ENCODE results near the gene GNB4. TPM values are rescaled to one million over a fixed set of nuclear protein-coding genes. Genes with fewer than 3 reads are reported as not detected.

Gene GNB4
- total RNA-seq, 1 experiment from 2014 or later, result 72.1 TPM

DNA sequence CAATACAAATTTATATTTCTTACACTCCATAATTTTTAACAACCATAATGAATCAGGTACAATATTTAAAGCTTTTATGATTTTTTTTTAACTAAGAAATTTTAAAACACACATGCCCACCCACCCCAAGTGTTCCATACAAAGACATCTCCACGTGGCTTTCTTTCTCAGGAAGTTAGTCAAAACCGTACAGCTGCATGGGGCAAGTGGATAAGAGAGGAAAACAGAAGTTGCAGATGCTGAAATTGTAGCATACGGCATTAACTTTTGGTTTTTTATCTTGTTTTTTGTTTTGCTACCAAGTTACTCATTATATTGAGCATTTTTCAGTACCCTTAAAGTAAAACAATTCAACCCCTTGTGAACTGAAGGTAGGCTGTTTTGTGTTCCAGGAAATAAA, 14.8 kb downstream of the GNB4 start:
- DNase-seq (ENCODE audit: low read depth), result no peak

DNA sequence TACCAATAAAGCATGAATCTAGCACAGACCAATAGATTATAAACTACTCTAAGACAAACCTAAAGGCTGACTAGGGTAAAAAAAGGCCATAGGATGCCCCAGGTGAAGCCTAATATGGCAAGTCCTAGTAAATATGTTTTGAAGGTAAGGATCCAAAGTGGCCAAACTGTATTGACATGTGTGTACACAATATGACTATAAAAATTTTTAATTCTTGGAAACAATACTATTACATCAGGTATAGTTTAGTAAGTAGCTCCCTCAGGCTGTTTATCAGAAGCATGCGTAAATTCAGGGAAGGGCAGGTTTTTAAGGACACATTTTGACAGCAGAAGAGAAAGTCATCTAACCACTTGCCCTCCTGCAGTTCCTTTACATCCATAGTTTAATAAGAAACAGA, 18.8 kb downstream of the GNB4 start:
- no peak for DNase-seq (ENCODE audit: low read depth)

DNA sequence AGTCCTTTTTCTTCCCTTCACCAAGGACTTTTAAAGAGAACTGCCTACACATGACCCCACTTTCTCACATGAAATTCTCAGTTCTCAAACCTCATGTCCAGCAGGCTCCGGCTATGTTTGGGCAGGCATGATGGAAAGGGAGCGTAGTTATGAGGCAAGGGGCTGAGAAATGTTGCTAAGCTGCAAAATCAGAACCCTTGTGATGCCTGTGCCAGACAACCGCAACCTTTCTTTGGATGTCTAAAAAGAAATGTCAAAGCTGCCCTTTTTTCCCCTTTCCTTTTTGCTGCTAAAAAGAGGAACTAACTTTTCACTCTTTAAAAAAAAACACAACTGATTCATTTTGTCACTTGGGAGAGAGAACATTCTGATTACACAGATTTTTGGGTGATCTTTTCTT, 19.2 kb downstream of the GNB4 start:
- no peak for DNase-seq (ENCODE audit: low read depth)

DNA sequence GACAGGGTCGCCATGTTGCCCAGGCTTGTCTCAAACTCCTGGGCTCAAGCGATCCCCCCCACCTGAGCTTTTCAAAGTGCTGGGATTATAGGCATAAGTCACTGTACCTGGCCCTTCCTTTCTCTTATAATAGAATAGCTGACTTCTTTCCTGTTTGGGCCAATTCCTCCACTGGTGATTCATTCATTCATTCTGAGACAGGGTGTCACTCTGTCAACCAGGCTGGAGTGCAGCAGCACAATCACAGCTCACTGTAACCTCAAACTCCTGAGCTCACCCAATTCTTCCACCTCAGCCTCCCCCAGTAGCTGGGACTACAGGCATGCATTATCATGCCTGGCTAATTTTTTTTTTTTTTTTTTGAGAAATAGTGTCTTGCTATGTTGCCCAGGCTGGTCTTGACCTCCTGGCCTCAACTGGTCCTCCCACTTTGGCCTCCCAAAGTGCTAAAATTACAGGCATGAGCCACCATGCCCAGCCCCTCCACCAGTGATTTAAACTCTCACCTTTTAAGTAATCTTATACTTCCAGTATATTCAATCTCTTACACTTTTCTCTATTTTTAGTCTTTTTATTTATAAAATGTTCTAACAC, 20.9 kb downstream of the GNB4 start:
- no peak for DNase-seq (ENCODE audit: low read depth)

DNA sequence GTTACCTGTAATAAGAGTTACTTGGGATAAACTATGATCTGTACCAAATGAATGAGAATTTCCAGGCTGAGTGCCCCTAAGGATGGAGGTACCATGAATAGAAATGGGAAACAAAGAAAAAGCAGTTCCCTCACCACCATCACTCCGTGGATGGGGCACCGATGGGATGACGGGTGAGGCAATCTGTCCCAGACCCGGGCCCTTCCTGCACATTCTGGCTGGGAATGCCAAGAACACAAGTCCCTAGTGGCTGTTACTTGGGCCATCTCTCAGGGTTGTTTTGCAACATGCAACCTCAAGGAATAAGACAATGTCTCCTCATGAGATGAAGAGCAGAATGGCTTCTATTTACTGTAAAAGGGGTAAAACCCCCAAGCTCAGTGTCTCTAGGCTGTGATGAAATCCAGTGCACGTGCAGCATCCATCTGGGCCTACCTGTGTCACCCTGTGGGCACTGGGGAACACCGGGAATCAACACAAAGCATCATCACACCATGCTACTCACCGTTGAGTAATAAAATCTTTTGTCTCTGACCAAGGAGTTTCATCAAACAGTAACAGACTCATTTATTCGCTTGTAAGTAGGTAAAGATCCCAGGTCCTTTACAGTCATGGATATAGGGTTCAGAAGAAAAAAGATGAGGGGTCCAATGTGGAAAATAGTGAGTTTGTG, 22.3 kb downstream of the GNB4 start:
- no peak for DNase-seq (ENCODE audit: low read depth)

DNA sequence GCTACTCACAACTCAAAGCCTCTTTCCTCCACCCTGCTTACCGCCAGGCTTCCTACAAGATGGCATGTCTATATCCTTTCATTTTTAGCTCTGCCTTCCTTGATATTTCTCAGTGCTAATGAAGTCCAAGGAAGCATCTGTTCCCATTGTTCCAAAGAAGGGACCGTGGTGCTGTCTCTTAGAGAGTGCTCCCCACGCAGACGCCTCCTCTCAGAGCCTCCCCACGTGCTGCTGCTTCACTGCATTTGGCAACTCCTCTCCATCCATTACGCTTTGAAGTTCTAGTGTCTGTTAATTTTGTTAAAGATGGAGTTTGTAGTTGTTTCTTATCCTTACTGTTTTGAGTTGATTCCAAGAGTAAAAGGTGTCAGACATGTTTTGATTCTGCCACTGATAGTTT, 26.2 kb downstream of the GNB4 start:
- no peak for DNase-seq (ENCODE audit: low read depth)

DNA sequence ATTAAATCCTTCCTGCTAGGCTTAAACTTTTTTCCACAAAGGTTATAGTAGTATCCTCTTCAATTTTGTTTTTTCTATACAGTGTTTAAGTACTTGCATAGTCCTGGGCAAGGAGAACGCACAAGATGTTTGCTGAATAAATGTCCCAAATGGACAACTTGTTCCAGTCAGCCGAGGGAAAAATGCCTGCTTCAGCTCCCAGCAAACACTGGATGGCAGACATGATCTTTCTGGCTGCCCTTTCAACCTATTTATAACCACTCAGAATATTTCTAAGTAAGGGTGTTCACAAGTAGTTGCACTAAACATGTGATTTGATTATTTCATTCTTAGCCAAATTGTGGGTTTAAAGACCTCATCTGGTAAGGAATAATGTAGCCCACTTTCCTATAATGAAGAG, 29.8 kb downstream of the GNB4 start:
- peak; percentile 28 for DNase-seq (ENCODE audit: low read depth)

DNA sequence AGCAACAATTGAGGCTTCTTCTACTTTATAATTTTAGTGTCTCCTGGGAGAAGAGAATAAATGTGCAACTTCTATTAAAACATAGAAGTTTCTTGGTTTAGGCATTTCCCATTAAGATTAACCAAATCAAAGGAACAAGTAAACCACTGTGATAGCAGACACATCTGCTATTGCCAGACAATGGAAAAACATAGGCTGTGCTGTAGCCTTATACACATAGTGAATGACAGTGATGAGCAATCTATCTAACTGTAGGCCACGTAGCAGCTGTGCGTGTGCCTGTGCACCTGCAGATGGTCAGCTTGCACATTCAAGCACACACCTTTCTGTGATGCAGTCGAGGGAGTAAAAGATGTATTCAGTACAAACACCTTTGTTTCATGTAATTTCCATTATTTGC, 32.7 kb downstream of the GNB4 start:
- DNase-seq (ENCODE audit: low read depth), result no peak

DNA sequence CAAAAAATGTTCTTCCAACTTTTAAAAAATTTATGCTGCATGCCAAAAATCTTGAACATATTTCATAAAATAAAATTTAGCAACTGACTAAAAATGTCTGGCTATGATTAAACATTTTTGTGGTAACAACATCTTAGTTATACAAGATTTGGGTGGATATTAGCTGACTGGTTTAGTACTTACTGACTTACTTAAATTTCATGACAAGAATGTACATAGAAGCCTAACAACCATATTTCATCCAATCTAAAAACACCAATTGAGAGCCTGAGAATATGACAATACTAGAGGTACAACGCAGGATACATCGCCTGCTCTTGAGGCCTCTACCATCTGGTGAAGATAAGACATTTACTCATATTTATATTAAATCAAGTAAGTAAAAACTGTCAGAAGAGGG, 34.6 kb downstream of the GNB4 start:
- no peak for DNase-seq (ENCODE audit: low read depth)

DNA sequence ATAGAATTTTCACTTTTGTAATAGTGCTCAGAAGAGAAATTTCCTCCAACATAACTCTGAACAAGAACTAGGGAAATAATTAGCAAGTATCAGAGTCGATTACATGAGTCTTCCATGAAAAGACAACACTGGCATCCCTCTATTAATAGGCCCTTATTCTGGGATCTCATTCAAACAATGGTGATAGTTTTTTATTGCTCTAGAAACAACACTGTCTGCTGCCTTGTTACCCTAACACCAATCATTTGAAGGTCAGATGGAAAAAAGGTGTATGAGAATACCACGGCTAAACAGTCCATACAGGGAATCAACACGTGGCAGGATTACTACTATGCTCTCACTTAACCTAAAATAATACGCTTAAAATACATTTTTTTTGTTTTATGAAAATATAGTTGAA, 35.9 kb downstream of the GNB4 start:
- DNase-seq (ENCODE audit: low read depth), result no peak

DNA sequence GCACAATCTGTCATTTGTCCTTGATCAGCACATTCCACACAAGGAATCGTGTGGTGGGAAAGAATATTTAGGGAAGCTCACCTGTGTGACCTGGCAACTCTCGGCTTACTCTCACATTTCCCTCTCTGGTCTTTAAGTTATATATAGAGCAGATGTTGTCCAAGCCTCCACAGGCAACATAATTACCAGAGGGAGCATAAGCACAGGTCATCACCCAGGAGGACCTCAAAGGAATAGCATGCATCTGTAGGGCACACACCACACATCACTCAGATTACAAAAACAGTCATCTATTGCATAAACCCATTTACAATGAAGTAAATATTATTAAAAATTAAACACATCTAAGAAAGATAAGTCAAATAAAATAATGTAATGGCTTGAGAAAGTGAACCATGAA, 36.5 kb downstream of the GNB4 start:
- DNase-seq (ENCODE audit: low read depth), result no peak

DNA sequence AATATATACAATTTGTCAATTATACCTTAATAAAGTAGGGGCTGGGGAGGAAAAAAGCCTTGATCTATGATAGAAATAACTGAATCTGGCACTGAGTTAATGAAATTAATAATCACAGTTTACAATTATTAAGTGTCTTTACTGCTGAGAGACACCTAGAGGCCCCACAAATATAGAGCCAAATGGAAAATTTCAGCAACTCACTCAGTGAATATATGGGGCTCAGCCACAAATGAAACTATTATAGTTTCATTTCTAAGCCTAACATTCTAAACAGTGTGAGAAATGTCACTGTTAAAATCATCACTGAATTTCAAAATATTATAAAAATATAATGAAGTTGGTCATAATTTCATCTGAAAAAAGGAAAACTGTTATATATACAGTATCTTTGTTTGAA, 40.3 kb downstream of the GNB4 start:
- DNase-seq (ENCODE audit: low read depth), result no peak

DNA sequence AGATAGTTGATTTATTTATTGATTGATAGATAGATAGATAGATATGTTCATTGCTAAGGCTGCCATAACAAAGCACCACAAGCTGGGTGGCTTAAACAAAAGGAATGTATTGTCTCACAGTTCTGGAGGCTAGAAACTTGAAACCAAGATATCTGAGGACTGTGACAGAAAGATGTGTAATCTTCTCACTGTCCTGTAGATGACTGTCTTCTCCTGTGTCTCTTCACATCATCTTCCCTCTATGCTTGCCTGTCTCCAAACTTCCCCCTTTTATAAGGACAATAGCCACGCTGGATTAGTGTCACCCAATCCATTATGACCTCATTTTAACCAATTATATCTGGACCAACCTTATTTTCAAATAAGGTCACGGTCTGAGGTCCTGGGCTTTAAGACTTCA, 40.9 kb downstream of the GNB4 start:
- DNase-seq (ENCODE audit: low read depth), result peak; percentile 5

DNA sequence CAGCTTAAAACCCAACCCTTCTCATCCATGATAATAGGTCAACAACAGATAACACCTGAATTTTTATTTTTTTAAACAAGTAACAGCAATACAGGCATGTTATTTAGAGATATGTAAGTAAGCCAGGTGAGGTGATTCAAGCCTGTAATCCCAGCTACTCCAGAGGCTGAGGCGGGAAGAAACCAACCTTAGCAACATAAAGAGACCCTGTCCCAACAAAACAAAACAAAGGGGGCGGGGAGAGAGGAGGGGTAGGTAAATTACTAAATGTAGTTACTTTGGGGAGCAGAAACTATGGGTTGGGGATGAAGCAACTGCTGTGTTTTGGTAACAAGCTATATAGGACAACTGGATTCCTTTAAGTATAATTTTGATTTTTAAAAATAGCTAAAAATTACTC, 47.0 kb downstream of the GNB4 start:
- DNase-seq (ENCODE audit: low read depth), result no peak

DNA sequence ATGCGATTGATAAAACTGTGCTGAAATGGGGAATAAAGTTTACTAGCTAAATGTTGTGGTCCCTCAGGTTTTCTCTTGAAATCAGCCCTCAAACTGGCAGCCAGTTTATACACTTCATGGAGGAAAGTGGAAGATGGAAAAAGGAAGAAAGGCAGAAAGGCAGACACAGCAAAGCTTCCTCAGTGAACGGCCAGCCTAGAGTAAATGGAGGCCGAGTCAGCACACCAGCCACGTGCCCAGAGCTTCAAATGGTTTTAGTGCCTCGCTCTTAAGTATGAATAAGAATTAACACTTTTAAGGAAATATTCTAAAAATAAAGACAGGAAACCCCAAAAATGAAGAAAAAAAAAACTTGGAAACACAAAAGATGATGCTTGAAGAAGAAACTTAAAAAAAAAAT, 48.3 kb downstream of the GNB4 start:
- no peak for DNase-seq (ENCODE audit: low read depth)

DNA sequence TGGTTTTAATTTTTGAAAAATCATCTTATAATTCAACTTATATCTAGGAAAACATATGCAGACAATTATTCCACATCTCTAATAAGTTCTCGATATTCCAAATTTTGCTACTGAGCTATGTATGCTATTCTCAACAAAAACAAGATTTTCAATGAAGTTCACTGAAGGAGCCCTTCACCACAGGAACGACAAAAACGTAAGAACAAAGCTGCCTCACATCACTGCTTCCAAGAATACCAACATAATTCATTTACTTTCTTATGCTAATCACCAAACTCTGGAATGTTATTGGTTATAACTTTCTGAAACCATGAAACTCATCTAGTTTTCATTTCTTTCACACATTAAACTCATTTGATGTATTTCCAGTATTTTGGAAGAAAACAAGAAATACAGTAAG, 49.7 kb downstream of the GNB4 start:
- DNase-seq (ENCODE audit: low read depth), result no peak

DNA sequence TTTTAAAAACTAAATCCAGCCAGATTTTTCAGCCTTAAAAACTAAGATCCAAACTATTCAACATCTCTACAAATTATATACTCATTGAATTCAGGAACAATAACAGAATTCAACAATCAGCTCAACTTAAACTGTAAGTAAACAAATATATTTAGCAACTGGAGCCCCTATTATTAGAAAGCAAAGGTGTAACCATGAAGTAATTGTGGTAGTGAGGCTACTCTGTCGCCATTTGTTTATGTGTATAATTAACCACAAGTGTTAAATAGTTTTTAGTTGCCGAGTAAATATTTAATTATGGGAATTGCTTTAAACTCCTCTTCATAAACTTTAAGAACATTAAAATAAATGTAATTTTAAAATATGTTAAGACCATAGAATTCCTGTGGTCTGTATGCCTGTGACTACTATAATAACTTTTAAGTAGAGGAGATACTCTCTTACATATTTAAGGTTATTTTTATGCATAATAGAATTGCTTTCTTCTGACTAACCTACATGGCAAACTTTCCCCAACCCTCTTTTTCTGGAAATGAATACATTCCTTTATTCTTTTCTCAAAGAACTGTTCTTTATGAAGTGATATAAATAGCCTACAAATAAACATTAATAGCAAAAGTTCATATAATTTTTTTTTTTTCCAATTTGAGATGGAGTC, 52.6 kb downstream of the GNB4 start:
- DNase-seq (ENCODE audit: low read depth), result no peak

DNA sequence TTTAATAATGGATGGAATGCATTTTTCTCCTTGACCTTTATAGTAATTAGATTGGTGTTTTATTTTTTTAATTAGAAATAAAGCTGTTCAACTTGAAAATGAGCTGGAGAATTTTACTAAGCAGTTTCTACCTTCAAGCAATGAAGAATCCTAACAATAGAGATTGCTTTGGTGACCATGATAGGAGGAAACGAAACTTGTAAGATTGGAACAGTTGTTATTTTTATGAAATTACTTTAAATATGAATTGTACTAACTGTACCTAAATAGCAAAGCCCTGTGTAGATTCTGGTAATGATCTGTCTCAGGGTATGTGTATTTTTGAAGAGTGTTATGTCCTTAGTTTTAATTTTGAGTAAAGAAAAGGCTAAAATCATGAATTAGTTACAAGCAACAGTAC, 59.4 kb downstream of the GNB4 start:
- no peak for DNase-seq (ENCODE audit: low read depth)

DNA sequence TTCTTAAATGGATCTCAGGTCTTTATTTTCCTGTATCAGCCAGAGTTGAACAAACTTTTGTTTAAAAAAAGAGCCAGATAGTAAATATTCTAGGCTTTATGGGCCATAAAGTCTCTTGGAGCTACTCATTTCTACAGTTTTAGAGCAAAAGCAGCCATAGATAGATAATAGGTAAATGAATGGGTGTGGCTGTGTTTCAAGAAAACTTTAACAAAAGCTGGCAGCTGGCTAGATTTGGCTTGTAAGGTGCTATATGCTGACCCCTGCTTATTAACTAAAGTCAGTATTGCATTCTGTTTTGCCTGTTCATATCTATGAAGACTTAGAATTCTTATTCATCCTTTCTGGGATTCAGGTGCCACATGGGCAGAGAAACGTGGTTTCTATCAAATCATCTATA, 74.8 kb downstream of the GNB4 start:
- DNase-seq (ENCODE audit: low read depth), result no peak

DNA sequence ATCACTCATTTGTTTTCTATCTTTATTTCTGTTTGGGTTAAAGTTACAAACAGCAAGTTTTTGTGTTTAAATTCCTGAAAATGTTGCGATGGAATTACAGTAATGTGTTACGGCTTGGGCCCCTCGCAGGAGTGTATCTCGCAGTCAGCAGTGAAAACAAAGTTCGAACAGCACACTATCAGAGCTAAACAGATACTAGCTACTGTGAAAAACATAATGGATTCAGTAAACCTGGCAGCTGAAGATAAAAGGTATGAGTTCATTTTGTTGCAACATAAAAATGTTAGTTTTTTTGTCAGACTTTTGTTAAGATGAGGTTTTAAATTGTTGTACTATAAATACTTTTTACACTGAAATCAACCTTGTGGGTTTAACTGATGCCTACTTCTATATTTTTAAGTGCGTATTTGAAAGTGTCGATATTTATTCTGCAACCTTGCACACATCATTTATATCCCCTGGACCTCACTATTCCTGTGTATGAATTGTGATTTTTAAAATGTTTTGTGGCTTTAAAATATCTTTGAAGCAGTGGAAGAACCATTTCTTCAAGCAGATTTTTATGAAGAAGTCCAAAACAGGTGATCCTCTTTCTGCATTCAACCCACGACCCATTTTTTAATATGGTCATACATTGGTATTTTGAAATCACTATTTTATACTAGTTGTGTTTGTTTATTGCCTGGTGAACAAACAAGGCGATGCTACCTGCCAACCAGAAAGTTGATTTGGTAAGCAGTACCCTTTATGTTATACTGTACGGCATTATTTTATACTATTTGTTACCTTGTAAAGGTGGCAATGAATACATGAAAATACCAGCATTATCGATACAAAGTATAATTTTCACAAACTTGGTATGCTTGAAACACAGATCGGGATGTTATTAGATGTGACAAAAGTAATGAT, 75.9 kb downstream of the GNB4 start:
- DNase-seq (ENCODE audit: low read depth), result no peak

DNA sequence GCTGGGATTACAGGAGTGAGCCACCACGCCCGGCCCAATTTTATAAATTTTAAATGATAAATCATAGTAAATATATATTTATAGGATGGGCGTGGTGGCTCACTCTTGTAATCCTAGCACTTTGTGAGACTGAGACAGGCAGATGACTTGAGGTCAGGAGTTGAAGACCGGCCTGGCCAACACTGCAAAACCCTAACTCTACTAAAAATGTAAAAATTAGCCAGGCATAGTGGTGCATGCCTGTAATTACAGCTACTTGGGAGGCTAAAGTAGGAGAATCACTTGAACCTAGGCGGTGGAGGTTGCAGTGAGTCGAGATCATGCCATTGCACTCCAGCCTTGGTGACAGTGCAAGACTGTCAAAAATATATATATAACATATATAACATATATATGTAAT, 77.3 kb downstream of the GNB4 start:
- no peak for DNase-seq (ENCODE audit: low read depth)

DNA sequence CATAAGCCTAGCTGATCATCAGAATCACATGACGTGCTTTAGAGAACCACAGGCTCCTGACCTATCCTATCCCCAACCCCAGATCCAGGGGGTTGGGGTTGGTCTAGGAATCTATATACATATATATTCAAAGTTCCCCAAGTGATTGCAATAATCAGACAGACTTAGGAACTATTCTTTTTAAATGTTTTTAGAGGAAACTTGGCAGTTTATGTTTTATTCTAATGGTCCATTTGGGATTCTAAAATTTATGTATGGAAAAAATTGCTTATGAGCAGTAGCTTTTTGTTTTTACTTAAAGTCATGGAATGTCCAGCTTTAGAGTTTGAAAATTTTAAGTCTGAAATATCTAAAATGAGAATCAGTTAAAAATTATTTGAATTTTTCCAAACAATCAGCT, 81.6 kb downstream of the GNB4 start:
- no peak for DNase-seq (ENCODE audit: low read depth)

DNA sequence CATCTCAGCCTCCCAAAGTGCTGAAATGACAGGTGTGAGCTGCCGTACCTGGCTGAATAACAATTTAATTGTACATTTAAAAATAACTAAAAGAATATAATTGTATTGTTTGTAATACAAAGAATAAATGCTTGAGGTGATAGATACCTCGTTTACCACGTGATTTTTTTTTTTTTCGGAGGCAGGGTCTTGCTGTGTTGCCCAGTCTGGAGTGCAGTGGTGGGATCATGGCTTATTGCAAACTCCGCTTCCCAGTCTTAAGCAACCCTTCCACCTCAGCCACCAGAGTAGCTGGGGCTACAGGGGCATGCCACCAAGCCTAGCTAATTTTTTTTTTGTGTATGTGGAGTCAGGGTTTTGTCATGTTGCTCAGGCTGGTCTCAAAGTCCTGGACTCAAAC, 87.9 kb downstream of the GNB4 start:
- DNase-seq (ENCODE audit: low read depth), result no peak

Measured in RPMI7951 (cell line).